AG09309 (cell line): ENCODE measurements around the gene VPS4B.
"Not testable (repeated sequence)": the region's sequence is repeated elsewhere in the genome, so short reads cannot be mapped to it uniquely, and the experiment has no call there.

ENCODE experiments used
- DNase-seq: peaks from one replicate; pipeline ENCODE4 v3.0.0-alpha.2; 2010; ENCODE audit warnings: low read depth
- H3K4me3 ChIP-seq: 2 replicates; pipeline ENCODE4 v1.5.1; 2011; ENCODE audit warnings: mild to moderate bottlenecking, low read depth, low read length, moderate library complexity; ENCODE audit not compliant: control insufficient read depth
- TF ChIP-seq, protein P1 (sequence below): IDR thresholded peaks from 2 replicates; pipeline ENCODE4 v1.5.1; 2011; ENCODE audit warnings: mild to moderate bottlenecking, low read depth, low read length, inconsistent platforms; ENCODE audit not compliant: insufficient read depth, control insufficient read depth; ENCODE audit errors: missing control alignments

Gene VPS4B

GRCh38 chr18:63367053-63367953 is 55.0 kb downstream of the VPS4B start, which contains the start of gene KDSR:
KDSR (minus strand) TSS chr18:63367206; CDS start chr18:63367118, 88 bp downstream.
- TF ChIP-seq, protein P1, sequence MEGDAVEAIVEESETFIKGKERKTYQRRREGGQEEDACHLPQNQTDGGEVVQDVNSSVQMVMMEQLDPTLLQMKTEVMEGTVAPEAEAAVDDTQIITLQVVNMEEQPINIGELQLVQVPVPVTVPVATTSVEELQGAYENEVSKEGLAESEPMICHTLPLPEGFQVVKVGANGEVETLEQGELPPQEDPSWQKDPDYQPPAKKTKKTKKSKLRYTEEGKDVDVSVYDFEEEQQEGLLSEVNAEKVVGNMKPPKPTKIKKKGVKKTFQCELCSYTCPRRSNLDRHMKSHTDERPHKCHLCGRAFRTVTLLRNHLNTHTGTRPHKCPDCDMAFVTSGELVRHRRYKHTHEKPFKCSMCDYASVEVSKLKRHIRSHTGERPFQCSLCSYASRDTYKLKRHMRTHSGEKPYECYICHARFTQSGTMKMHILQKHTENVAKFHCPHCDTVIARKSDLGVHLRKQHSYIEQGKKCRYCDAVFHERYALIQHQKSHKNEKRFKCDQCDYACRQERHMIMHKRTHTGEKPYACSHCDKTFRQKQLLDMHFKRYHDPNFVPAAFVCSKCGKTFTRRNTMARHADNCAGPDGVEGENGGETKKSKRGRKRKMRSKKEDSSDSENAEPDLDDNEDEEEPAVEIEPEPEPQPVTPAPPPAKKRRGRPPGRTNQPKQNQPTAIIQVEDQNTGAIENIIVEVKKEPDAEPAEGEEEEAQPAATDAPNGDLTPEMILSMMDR = no peak
- DNase-seq = peak; percentile 96
- H3K4me3 ChIP-seq = peak within 1 kb of the TSS; percentile 65

DNA sequence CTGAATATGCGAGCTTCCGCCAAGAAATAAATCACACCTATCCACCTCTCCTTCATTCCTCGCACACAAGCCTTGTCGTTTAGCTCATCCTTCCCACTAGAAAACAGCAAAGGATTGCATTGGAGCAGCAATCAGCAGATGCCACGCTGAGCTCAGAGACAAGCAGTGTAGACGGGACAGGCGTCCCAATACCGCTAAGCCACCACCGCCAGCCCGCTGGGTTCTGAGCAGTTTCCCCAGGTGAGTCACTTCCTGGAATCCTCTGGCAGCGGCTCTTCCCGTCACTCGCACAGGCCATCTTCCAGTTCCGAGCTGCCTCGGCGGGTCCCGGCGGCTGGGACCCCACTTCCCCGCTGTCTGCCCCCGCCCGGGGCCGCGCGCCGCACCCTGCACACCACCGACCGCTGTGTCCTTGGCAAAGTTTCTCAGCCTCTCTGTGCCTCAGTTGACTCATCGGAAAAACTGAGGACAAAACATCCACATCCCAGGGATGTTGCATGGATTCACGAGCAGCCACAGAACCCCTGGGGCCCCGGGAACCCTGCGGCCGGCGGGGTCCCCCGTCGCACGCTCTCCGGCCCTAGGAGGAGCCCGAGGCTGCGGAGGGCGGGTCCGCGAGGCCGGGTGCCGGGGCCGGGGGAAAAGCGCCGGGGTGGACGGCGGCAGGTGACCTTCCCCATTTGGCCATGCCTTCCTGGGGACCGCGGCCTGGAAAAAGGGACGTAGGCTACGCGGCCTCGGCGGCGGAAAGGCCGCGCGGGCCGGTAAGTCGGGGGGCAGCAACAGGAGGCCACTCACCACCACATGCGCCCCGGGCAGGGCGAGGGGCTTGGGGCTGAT is 55.8 kb downstream of the VPS4B start:
- H3K4me3 ChIP-seq = peak overlapping the region; percentile 65
- no peak for DNase-seq
- TF ChIP-seq, protein P1 = no peak

- DNase-seq = no peak
- TF ChIP-seq, protein P1 = no peak
- peak overlapping the region; percentile 65 for H3K4me3 ChIP-seq
These were observed 56.4 kb downstream of the VPS4B start for GRCh38 chr18:63365876-63366212.

GRCh38 chr18:63363951-63364350 is 58.3 kb downstream of the VPS4B start:
- no peak overlapping the region for H3K4me3 ChIP-seq
- DNase-seq = no peak
- TF ChIP-seq, protein P1 = no peak

- H3K4me3 ChIP-seq, DNase-seq: not testable (repeated sequence)
These were observed 58.9 kb downstream of the VPS4B start for GRCh38 chr18:63363420-63363819.

GRCh38 chr18:63356272-63356896 is 65.9 kb downstream of the VPS4B start:
- DNase-seq = no peak
- H3K4me3 ChIP-seq = no peak overlapping the region
- TF ChIP-seq, protein P1 = no peak
